Activated CD8-positive, alpha-beta memory T cell treated with anti-CD3 and anti-CD28 coated beads for 36 hours (primary cell): ENCODE results near the gene TRMT44. TPM values are rescaled to one million over a fixed set of nuclear protein-coding genes. Genes with fewer than 3 reads are reported as not detected.

Experiments
- CTCF ChIA-PET: fragments of 350-600 bp; sonication (Branson Sonifier 250); formaldehyde crosslinking; loops from one replicate; lab custom pipeline; 2021; ENCODE audit warnings: antibody characterized with exemption; lab: Charles Lee
- POLR2A ChIA-PET: fragments of 350-600 bp; sonication (Branson Sonifier 250); formaldehyde crosslinking; loops from one replicate; lab custom pipeline; 2021; ENCODE audit warnings: antibody characterized with exemption; lab: Charles Lee
- total RNA-seq, 2 experiments: library from RNA; stranded (reverse); gene quantifications; one replicate each; pipeline ENCODE4 v1.2.3, GENCODE V29; 2021

The TRMT44 gene
- total RNA-seq, 2 experiments from 2014 or later: 25.5 to 27.3 TPM

GRCh38 chr4:8517946-8518345, 77.4 kb downstream of the TRMT44 start:
- ChIA-PET POLR2A (no interaction called here), CTCF (no interaction called here)

DNA sequence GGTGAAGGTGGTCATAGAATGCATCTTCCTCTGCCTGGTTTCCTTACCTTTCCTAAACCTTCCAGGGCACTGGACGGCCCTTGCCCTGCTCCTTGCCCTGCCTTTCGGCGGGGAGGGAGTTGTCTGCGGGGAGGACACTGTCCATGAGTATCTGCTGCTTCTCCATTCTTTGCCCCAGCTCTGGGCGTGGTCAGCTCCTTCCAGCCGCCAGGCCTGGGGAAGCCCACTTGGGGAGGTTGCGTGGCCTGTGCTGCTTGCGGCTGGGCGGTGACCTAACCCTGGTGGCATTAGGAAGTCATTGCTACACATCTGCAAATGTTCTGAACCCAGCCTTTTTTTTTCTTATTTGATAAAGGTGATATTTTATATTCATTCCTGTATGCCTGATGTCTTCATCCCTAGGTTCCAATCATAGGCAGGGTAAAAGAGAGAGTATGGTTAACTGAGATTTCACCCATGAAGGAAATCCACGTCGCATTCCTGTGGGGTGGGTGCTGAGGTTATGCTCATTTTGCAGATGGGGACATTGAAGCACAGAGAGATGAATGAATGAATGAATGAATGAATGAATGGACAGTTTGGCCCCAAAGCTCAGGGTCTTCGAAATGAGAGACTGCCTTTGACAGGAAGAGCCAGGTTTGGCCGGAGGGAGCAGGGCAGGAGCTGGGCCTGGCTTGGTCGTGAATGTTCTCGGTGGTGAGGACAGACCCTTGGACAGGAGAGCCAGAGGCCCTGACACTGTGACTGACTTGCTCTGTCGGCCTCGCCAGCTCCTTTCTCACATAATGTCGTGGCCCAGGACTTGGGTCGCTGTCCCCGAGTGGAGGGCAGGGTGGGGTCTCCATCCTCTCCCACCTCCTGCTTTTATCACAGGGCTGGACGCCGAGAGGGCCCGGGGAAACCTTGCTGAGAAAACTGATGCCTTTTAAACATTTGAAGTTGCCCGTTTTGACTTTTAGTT, 81.9 kb downstream of the TRMT44 start:
- CTCF ChIA-PET: no interaction called here
- POLR2A ChIA-PET: no interaction called here

DNA sequence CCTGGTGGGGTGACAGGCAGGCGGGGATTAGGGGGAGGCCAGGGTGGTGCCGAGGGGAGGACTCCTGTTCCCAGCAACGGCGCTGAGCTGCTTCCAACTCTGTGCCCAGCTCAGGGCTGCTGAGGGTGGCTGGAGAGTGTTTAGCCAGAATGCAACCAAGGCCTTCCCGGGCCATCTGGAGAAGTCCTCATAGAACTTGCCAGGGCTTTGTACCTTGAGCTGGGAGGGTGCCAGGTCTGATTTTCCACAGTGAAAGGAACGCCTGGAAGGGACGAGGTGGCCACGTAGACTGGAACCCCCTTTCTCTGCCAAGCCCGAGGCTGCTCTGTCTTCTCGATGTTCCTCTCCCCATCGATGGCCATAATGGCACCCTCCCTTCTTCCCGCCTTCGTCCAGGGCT, 82.6 kb downstream of the TRMT44 start:
- ChIA-PET CTCF (no interaction called here), POLR2A (no interaction called here)

GRCh38 chr4:8523766-8524165, 83.2 kb downstream of the TRMT44 start:
- ChIA-PET POLR2A (no interaction called here), CTCF (no interaction called here)

DNA sequence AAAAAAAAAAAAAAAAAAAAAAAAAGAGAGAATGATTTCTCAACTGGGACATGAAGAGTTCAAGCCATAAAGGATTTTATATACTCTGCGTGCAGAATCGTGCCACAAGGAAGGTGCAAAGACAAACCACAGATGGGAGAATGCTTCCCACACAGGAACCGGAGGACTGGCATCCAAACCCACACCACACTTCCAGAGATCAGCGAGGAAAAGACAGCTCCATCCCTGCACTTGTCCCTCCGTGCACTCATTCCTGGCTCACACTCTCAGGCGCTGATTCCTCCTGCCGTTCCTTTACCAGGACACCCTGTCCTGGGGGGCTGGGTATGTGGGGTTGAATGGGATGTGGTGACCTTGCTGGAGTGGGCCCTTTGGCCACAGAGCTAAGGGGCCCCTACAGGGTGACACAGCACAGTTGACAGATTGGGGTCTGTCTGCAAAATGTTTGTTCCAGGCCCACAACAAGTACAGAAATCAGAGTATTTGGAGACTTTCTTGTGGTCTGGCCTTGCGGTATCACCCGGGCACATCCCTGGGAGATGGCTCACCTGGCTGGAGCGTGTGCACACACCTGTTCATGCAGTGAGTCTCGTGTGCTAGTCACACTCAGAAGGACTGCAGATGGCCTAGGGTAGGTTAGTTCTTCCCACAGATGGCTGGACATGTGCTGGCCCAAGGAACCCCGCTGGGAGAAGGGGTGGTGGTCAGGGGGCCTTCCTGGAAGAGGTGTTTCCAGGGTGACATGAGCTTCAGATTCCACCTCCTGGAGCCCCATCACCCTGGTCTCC, 84.2 kb downstream of the TRMT44 start:
- POLR2A ChIA-PET: no interaction called here

GRCh38 chr4:8525383-8526120, 85.0 kb downstream of the TRMT44 start:
- CTCF ChIA-PET: no interaction called here
- POLR2A ChIA-PET: no interaction called here

More for the DNA sequence above, 84.2 kb downstream of the TRMT44 start:
- CTCF ChIA-PET: no interaction called here

Other genes starting within 250 kb of the TRMT44 start
- 1 to 10 TPM; 5.9 to 6.0 TPM for gene SH3TC1, start 241.5 kb upstream of the TRMT44 start, total RNA-seq
- gene HTRA3, start 171.0 kb upstream of the TRMT44 start, total RNA-seq: not detected
- gene ACOX3, start 54 bp upstream of the TRMT44 start, total RNA-seq: 10 to 100 TPM; 18.2 to 20.4 TPM
- not detected for gene GPR78, start 139.6 kb downstream of the TRMT44 start, total RNA-seq
- gene CPZ, start 152.0 kb downstream of the TRMT44 start, total RNA-seq: not detected